NCI-H748 (cell line): Measurements from ENCODE around the gene IDUA.
A peak's percentile ranks its signal among the peaks of the same experiment; 100 is the strongest.
"Not testable (repeated sequence)": the region's sequence is repeated elsewhere in the genome, so short reads cannot be mapped to it uniquely, and the experiment has no call there.

ENCODE experiments used
- DNase-seq: peaks from one replicate; lab custom pipeline; 2025; ENCODE audit not compliant: unreplicated experiment; lab: John Stamatoyannopoulos, UW

Gene IDUA

DNA sequence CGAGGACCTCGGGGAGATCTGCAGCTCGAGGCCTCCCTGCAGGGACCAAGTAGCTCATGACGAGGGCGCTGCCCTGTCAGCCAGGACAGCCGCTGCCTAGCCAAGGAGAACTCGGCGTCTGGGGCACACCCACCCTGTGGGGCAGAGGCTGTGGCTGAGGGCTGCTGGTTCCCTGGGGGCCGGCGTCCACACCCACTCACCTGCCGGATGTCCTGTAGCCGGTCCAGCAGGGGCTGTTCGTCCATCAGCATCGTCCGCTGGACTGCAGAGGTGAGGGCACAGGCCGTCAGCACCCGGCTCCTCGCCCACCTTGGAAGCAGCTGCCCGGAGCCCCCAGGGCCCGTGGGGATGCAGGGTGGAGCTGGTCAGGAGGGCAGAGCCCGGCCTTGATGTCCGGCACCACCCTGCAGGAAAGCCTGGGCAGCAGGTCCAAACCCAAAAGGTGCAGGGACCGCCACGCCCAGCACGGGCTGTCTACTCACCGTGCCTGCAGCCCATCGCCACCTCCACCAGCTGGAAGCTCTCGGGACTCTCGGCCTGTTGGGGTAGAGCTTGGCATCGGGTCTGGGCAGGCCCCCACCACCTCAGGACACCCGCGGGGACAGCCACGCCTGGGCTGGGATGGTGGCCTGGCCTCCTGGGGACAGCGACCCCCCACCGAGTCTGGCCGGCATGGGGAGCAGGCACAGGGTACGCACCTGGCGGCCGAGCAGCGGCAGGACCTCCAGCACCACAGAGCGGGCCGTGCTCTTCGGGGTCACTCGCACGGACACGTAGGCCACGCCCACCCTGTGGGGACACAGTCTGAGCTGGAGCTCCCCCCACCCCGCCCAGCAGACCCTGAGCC lies 20.4 kb upstream of the IDUA start:
- DNase-seq = no peak

DNA sequence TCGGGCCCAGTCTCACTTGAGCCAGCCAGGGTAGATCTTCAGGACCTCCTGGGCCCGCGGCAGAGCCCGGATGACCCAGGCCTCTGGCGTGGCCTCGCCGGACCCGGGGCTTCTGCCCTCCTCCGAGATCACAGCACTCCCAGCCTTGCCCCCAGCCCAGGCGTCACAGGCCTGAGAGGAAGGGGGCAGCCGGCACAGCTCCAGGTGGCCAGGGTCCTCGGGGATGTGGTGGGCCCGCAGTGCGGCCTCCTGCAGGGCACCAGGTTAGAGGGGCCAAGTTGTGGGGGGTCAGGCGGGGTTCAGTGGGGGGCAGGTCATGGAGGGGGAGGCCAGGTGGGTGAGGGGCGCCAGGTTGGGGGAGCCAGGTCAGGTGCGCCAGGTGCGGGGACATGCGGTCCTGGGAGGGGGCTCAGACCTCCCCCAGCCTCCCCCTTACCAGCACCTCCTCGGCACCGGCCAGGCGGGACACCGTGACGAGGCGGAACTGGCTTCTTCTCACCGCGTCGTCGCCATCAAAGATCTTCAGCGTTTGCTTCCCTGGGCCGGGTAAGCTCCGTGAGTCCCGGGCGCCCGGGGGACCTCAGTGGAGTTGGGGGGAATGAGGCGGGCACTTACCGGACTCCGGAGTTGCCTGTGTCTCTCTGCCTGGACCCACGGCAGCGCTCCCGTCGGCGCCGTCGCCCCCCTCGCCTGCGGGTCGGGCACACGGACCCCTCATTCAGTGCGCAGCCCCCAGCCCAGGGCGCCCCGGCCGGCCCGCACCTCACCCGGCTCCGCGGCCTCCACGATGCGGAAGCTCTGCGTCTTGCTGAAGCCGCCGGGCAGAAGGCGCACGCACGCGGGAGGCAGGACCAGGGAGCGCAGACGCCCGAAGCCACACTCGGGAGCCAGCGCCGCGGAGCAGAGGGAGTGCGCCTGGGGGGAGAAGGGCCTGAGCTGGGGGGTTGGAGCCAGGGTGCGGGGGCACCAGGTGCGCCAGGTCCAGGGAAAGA lies 19.4 kb upstream of the IDUA start:
- DNase-seq = no peak

DNA sequence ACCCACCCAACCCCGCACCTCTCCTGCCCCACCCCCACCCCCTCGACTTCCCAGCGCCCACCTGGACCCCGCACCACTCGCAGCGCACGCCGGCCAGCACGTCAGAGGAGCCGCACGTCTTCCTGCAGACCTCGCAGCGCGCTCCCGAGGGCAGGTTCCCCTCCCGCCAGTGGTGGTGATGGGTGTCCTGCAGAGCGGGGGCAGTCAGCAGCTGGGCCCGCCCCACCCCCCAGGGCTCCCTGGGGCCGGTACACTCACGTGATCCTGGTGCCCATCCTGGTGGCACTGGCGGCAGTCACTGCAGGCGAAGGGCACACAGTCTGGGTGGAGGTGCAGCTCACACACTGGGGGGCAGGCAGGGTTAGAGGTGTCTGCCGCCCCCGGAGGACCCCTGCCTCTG lies 18.6 kb upstream of the IDUA start:
- no peak for DNase-seq

DNA sequence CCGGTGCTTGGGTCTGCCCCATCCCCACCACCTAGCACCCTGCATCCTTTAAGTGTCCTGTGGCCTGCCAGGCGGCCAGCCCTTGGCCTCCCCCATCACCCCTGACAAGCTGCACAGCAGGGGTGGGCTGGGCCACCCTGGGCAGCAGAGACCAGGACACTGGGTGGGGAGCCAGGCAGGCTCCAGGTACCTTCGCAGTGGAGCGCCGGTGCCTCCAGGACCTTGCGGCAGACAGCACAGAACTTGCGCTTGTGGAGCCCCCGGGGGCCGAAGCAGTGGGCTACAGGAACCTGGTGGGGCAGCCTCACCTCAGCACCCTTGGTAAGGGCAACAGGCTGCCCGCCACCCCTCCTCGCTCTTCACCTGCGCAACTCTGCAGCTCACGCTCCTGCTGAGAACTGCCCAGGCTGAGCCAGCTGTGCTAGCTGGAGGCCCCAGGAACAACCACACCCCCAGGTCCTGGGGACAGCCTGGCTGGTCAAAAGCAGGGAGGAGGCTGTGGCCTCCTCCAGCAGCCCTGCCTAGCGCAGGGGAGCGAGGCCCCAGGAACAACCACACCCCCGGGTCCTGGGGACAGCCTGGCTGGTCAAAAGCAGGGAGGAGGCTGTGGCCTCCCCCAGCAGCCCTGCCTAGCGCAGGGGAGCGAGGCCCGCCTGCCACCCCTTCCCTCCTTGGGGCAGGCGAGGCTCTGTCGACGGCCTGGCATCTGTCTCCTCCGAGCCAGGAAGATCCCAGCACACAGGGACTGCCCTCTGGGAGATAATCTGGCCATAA lies 18.0 kb upstream of the IDUA start:
- DNase-seq = no peak

DNA sequence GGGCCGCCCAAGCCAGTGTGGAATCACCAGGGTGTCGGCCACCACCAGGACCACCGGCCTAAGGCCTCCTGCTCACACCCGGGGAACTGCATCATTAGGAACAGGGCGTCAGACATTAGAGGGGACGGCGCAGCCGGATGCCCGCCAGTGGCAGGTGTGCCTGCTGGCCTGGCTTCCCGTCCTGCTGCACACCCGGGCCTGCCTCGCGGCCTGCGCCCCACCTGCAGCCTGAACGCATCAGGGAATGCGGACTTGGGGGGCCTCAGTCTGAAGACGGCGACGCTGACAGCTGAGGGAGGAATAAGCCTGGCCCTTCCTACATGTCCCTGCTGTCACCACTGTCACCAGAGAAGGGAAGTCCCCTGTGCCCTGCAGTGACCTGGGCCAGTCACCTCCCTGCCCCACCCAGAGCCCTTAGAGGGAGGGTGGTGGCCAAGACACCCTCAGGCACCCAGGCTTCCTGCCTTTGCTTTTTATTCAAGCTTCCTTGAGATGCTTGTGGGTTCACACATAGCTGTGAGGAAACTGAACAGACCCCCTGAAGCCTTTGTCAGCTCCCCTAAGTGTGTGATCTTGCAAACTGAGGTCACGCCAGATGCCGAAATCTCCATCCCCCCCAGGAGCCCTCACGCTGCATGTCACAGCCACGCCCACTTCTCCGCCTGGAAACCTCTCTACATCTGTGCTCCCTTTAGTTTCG lies 16.6 kb upstream of the IDUA start:
- DNase-seq = no peak

DNA sequence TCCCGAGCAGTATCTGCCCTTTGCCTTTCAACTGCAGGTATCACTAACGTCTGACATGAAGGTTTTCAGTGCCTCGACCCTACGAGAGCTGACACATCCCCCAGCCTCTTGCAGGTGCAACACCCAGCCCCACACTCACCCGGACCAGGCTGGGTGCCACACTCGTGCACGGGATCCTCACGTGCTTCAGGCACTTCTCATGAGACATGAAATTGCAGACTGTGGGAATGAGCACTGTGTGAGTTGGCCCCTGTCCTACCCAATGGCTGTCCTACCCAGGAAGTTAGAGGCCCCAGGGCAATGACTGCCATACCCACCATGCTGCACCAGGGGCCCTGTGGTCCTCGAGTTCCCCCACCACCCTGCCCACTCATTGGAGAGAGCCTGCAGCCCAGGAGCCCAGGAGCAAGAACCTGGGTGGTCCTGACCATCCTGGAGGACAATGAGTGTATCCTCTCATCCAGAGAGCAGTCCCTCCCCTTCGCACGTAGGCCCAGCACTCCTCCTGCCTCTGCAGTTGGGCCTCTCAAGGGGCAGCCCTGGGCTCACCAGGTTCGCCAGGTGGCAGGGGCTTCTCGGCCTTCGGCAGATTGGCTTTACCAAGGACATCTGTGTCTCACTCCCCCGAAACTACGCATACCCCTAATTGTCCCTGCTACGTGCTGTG lies 15.9 kb upstream of the IDUA start:
- no peak for DNase-seq

DNA sequence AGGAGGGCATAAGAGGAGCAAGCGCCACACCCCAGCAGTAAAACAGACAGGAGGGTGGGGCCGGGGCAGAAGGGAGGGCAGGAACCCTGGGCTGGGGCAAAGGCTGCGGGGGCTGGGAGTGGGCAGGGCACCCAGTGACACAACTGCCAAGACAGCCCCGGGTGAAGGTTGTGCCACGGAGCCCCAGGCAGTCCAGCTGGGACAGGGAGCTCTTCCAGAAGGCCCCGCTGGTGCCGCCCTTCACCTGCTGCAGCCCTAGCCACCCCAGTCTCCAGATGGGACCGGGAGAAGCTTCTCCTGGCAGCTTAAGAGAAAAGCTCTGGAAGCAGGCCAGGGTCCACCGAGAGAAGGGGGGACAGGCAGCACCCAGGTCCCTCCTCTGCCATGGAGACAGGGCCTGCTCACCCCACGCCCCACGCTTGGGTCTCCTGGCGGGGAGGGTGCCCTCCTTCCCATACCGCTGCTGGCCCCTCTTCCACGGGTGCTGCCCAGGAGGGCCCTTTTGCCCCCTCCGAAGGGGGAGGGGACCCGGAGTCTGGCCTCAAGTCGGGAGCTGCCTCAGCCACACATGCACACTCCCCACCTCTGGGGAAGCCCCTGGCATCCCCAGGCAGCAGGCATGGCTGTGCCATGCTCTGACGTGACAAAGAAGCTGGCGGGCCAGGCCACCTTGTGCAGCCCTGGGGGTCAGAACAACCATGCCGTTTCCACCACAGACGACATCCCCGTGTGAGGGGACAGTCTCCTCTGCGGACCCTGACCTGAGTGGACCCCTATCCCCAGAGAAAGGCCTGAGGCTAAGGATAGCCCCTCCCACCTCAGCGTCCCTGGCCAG lies 15.0 kb upstream of the IDUA start:
- DNase-seq = no peak

DNA sequence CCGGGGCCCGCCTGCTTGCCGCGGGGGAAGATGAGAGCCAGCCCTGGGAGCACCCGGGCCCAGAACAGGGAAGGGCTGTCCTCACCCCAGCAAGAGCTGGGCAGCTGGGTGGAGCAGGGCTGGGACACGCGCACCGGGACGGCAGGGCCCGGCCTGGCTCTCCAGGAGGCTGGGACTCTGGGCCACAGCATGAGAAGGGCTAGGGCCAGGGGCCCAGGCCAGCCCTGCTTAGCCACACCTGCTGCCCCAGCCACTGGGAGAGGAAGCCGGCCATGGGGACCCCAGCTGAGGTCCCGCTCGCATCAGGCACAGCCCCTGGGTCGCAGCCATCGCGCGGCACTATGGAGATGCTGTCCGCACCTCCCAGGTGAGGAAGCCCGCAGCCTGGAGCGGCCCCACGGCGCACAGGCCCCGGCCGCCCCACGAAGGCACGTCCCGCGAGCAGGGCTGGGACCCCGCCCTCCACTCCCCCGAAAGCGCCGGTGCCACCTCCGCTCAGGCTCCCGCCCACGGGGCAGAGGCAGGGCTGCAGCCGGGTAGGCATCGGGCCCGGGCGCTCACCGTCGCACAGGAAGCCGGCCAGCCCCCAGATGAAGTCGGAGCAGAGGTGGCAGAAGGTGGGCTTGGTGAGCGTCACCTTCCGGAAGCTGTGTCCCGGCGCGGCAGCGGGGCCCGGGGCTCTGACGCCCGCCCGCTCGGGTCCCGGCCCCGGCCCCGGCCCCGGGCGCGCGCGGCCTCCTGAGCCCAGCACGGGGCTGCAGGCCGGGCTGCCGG lies 14.0 kb upstream of the IDUA start:
- DNase-seq = peak; percentile 8

DNA sequence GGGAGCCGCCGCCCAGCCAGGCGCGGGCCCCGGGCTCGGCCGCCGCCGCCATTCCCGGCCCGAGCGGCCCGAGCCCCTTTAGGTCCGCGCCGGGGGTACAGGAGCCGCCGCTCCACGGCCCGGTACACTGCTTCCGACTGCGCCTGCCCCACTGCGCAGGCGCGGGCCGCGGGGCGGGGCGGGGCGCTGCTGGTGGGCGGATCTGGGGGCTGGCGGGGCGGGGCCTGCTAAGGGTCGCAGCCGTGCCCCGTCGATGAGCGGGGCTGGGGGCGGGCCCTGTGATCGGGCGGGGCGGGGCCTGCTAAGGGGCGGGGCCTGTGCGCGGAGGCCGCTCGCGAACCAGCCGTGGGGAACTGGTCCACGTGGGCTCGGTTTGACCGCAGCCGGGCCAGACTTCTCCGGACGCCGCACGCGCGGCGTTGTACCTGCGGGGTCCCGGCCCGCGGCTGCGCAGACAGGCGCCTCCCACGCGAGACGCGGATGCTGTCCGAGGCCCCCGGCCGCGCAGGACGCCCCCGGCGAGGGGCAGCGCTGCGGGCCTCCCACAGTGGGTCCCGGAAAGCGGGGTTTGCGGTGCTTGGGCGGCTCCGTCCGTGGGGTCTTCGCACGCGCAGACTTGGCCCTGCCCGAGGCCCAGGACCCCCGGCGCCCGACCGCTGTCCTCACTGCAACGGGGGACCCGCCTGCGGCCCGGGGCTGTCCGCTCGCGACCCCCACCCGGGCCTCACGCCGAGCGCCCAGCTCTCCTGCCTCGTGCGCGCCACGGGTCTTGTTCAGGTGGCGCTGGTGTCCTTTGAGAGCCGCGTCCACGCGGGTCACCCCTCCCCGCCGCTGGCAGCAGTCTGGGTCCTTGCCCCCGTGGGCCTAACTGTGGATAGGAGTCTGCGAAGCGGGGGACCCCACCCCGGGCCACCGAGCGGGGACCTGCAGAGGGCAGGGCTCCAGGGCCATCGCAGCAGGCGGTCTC lies 13.1 kb upstream of the IDUA start, which contains the start of gene DGKQ:
TSS of gene DGKQ (minus strand) at position 139 of the 967 bp plus-strand sequence. CDS start at position 52, 87 bp downstream.
- peak; percentile 9 for DNase-seq

DNA sequence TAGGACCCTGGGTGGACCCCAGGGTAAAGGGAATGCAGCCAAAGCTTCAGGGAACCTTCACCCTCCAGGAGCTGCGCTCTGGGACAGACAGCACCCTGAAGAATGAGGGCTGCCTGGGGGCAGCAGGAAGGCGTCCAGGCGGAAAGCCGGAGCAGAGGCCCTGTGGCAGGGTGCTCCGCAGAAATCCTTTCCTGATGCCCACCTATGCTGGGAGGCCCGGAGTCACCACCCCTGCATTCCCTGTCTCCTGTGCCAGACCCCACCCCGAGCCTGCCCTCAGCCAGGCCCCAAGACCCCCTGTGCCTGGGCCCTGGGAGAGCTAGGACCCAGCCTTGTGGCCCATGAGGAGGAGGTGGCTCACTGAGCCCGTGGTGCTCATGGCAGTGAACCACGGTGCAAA lies 12.2 kb upstream of the IDUA start:
- DNase-seq = no peak

DNA sequence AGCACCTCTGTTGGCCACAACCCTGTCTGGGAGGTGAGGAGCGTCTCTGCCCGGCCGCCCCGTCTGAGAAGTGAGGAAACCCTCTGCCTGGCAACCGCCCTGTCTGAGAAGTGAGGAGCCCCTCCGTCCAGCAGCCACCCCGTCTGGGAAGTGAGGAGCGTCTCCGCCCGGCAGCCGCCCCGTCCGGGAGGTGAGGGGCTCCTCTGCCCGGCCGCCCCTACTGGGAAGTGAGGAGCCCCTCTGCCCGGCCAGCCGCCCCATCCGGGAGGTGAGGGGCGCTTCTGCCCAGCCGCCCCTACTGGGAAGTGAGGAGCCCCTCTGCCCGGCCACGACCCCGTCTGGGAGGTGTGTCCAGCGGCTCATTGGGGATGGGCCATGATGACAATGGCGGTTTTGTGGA lies 10.8 kb upstream of the IDUA start:
- not testable (repeated sequence) for DNase-seq

DNA sequence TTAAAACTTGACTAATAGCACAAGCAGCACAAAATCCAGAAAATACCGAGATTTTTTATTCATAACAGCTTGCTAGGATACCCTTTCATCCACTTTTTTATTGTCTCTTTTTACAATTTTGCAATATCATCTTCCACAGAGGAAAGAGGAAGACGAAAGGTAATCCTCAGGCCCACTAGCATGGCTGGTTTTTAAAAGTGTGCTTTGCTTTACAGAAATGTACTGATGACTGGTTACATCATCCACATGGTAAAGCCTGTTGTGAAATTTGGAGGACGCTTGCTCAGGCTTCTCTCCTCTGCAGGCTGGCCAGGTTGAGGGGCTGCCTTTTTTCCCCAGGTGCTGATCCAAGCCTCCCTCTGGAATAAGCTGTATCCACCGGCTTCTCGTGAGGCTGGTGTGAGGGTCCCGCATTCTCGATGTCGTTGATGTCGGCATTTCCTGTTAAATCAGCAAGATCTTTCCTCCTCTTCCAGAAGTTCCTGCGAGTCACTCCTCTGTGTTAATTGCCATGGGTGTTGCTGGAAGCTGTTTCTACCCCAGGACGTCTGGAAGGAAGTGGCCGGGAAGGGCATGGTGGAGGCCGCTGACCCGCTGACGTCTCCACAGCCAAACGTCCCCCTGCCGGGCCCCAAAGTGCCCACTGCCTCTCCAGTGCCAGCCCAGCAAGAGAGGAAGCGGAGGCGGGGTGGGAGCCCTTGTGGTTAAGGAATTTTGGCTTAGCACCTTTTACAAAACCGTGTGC lies 7.7 kb upstream of the IDUA start:
- DNase-seq = no peak

DNA sequence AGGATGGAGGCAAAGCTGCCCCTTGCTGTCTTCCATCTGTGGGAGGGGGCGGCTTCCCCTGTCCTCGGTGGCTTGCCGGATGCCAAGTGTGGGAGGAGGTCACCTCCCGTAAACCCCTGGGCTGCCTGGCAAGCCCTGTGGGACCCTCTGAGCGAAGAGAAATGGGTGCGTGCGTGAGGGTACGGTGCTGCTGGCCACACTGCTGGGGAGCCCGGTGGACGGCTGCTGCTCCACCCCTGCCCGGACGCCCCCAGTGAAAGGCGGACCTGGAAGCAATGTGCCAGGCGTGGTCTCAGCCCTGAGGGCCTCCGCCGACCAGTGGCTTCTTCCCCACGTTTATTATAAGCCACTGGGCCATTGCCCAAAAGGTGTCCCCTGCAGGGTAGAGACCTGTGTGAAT lies 4.6 kb upstream of the IDUA start:
- DNase-seq = no peak

DNA sequence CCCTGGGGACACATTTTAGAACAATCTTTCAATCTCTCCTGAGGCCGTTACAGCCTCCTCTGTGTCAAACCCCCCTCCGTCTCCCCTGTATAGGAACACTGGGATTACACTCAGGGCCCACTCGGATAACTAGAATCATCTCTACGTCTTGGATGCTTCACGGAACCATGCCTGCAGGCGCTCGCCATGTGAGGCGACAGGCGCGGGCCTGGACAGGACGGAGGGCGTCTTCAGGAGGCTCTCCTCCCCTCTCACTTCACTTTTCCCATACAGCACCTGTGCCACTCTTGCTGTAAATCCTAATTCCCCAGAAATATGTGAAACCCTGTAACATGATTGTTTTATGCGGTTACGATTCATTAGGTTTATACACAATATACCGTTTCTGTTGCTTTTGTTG lies 4.0 kb upstream of the IDUA start:
- DNase-seq = no peak

DNA sequence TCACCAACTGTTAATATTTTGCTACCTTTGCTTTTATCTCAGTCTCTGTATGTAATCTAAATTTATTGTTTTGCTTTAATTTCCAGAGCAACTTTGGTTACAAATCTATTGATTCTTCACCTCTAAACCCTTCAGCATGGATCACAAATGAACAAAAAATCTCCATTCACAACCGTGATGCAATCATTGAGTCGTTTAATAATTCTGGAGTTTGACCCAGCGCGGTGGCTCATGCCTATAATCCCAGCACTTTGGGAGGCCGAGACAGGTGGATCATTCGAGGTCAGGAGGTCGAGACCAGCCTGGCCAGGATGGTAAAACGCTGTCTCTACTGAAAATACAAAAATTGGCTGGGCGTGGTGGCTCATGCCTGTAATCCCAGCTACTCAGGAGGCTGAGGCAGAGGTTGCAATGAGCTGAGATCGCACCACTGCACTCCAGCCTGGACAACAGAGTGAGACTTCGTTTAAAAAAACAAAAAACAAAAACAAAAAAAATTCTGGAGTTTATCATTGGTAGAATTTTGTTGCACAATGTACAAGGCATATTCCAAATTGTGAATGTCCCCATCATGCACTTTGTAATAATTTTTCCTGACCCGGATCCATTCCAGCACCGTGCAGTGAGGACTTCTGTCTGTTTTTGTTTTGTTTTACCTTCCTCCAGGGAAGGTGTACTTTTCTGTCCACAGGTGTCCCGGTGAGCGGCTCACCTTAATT lies 2.3 kb upstream of the IDUA start:
- DNase-seq = no peak
